GM19467 (cell line): Measurements from ENCODE around the gene RPRD1B.
A peak's percentile ranks its signal among the peaks of the same experiment; 100 is the strongest.
"Not testable (repeated sequence)": the region's sequence is repeated elsewhere in the genome, so short reads cannot be mapped to it uniquely, and the experiment has no call there.

Experiments
- ATAC-seq: cut with Tn5 transposase; IDR thresholded peaks from one replicate; pipeline ENCODE4 v1.9.1; 2021; ENCODE audit warnings: mild to moderate bottlenecking, moderate library complexity; ENCODE audit not compliant: unreplicated experiment

The RPRD1B gene

GRCh38 chr20:38095017-38095686 lies 61.6 kb downstream of the RPRD1B start:
- peak; percentile 6 for ATAC-seq

- no peak for ATAC-seq
These were observed 65.4 kb downstream of the RPRD1B start for GRCh38 chr20:38098952-38099351.

- ATAC-seq: not testable (repeated sequence)
These were observed 68.7 kb downstream of the RPRD1B start for GRCh38 chr20:38102206-38102605.

GRCh38 chr20:38104285-38104684 lies 70.7 kb downstream of the RPRD1B start:
- ATAC-seq: no peak

GRCh38 chr20:38106461-38106860 lies 72.9 kb downstream of the RPRD1B start:
- no peak for ATAC-seq

GRCh38 chr20:38107386-38107785 lies 73.8 kb downstream of the RPRD1B start:
- not testable (repeated sequence) for ATAC-seq

- not testable (repeated sequence) for ATAC-seq
These were observed 74.4 kb downstream of the RPRD1B start for GRCh38 chr20:38107916-38108315.

GRCh38 chr20:38108438-38108985 lies 75.0 kb downstream of the RPRD1B start:
- ATAC-seq: no peak

- ATAC-seq: no peak
These were observed 75.5 kb downstream of the RPRD1B start for GRCh38 chr20:38108986-38109541.

- ATAC-seq: no peak
These were observed 76.3 kb downstream of the RPRD1B start for GRCh38 chr20:38109591-38110524.

GRCh38 chr20:38110525-38111178 lies 77.1 kb downstream of the RPRD1B start:
- ATAC-seq: no peak

GRCh38 chr20:38111366-38112232 lies 78.1 kb downstream of the RPRD1B start:
- ATAC-seq: no peak

- no peak for ATAC-seq
These were observed 78.8 kb downstream of the RPRD1B start for GRCh38 chr20:38112261-38112929.

GRCh38 chr20:38112930-38113294 lies 79.4 kb downstream of the RPRD1B start:
- no peak for ATAC-seq

GRCh38 chr20:38113401-38114325 lies 80.1 kb downstream of the RPRD1B start:
- ATAC-seq: no peak

GRCh38 chr20:38114353-38114791 lies 80.8 kb downstream of the RPRD1B start:
- ATAC-seq: no peak

- no peak for ATAC-seq
These were observed 81.7 kb downstream of the RPRD1B start for GRCh38 chr20:38115205-38115604.

- no peak for ATAC-seq
These were observed 82.3 kb downstream of the RPRD1B start for GRCh38 chr20:38115896-38116295.
